Spleen (tissue), 11 donors: ENCODE data around the gene ZNF76. TPM values are rescaled to one million over a fixed set of nuclear protein-coding genes. Genes with fewer than 3 reads are reported as not detected.
"Not testable (repeated sequence)": the region's sequence is repeated elsewhere in the genome, so short reads cannot be mapped to it uniquely, and the experiment has no call there.

ENCODE experiments used
- DNase-seq: peaks from one replicate; pipeline ENCODE4 v3.0.0-alpha.2; 2020
- H3K27ac ChIP-seq, 8 donors: fragments of 200-600 bp; sonication (generic) in 7 of 8; 1 replicate in 4 of 8; 2 replicates in 4 of 8; pipeline versions ENCODE4 v1.5.0 to v1.8.0; 2016 to 2021; ENCODE audit warnings: inconsistent platforms in 4 of 8, mild to moderate bottlenecking in 4 of 8, moderate library complexity in 1 of 8
- H3K27me3 ChIP-seq, 7 donors: fragments of 200-600 bp; sonication (generic) in 6 of 7; replicated peaks in 1 of 7; 1 replicate in 4 of 7; 2 replicates in 3 of 7; pipeline versions ENCODE4 v1.5.0 to v1.8.0; 2016 to 2021; ENCODE audit warnings: inconsistent platforms in 3 of 7, mild to moderate bottlenecking in 1 of 7
- H3K36me3 ChIP-seq, 6 donors: fragments of 200-600 bp; sonication (generic) in 5 of 6; 1 replicate in 4 of 6; 2 replicates in 2 of 6; pipeline versions ENCODE4 v1.5.0 to v1.8.0; 2016 to 2021; ENCODE audit warnings: inconsistent platforms in 2 of 6
- H3K4me1 ChIP-seq, 6 donors: fragments of 200-600 bp; sonication (generic) in 5 of 6; 1 replicate in 3 of 6; 2 replicates in 3 of 6; pipeline versions ENCODE4 v1.5.0 to v1.8.0; 2016 to 2021; ENCODE audit warnings: inconsistent platforms in 3 of 6
- H3K4me3 ChIP-seq, 8 donors: fragments of 200-600 bp; sonication (generic) in 7 of 8; 1 replicate in 4 of 8; 2 replicates in 4 of 8; pipeline versions ENCODE4 v1.5.0 to v1.8.0; 2016 to 2021; ENCODE audit warnings: inconsistent platforms in 4 of 8, mild to moderate bottlenecking in 4 of 8, moderate library complexity in 2 of 8
- H3K9me3 ChIP-seq, 8 donors: fragments of 200-600 bp; sonication (generic) in 7 of 8; 1 replicate in 4 of 8; 2 replicates in 4 of 8; pipeline versions ENCODE4 v1.5.0 to v1.8.0; 2016 to 2021; ENCODE audit warnings: inconsistent platforms in 4 of 8
- CTCF ChIP-seq, 11 experiments: fragments of 200-600 bp in 7 of 11; fragments of 450-650 bp in 4 of 11; sonication (generic) in 4 of 11; IDR thresholded peaks in 8 of 11; conservative IDR thresholded peaks in 3 of 11; 1 replicate in 7 of 11; 2 replicates in 4 of 11; pipeline versions ENCODE4 v1.4.0 to v1.8.0; 2016 to 2021; ENCODE audit warnings: antibody characterized with exemption in 11 of 11, inconsistent platforms in 4 of 11, mild to moderate bottlenecking in 1 of 11
- POLR2A ChIP-seq, 3 donors: fragments of 450-650 bp; IDR thresholded peaks; one replicate each; pipeline ENCODE4 v1.5.1; 2017; ENCODE audit warnings: antibody characterized with exemption in 3 of 3, mild to moderate bottlenecking in 1 of 3
- POLR2AphosphoS5 ChIP-seq, 3 donors: sonication (generic); formaldehyde crosslinking; IDR thresholded peaks; one replicate each; pipeline ENCODE4 v1.5.1; 2017; ENCODE audit warnings: antibody characterized with exemption in 3 of 3
- WGBS, 5 donors: extraction: QIAGEN DNeasy Blood & Tissue Kit in 3 of 5; methylation state at CpG; one replicate each; pipeline versions ENCODE4 v1.1.5 to v1.1.7; 2013 to 2018; 5-methylcytosine and 5-hydroxymethylcytosine counted together
- intact Hi-C: fragments of 100-400 bp; cut with DNase I; formaldehyde crosslinking; loops from one replicate; pipeline ENCODE4 v1.15.0; 2023; ENCODE audit warnings: low total_unique reads
- polyA plus RNA-seq, 3 donors: library from polyadenylated mRNA; stranded (reverse); fragments of 200-250 nt; gene quantifications; one replicate each; pipeline ENCODE4 v1.2.1, GENCODE V29; 2013
- total RNA-seq, 7 donors: library from RNA; depleted of rRNA in 3 of 7; stranded (reverse); fragments of >200 nt in 3 of 7; fragmentation: NEBNext Ultra II Directional in 4 of 7; extraction: Animal tissue kit (Norgen Biotek cat#: 25700) in 4 of 7; gene quantifications; one replicate each; pipeline versions ENCODE4 v1.1.0 to v1.2.1, GENCODE V29; 2016 to 2021
- donor health status: healthy with polysubstance abuse.
- donor health status: DM: no; HTN: no; CAD: no; lungs with moderate emphysema.
- donor health status: DM: no; HTN: no; CAD: no.
- donor health status: Bipolar disorder and iron deficiency.
- donor health status: healthy.
- donor health status: DM: no; HTN: no; CAD: no.
- donor health status: DM: yes; HTN: yes; CAD: no.

The ZNF76 gene
- total and polyA plus RNA-seq, 10 donors = 25.6 to 80.0 (median 57.8) TPM

- 93 to 96% (median 95%) methylated on average over 15 of the region's 15 CpGs for WGBS, 5 donors
- H3K36me3 ChIP-seq = peaks cover 0 to 56% (median 3%) of the 10 kb centered on the region in 6 donors
- peaks cover 33 to 99% (median 65%) of the 10 kb centered on the region in 6 donors for H3K4me1 ChIP-seq
- H3K27me3 ChIP-seq, H3K4me3 ChIP-seq, H3K27ac ChIP-seq, H3K9me3 ChIP-seq, intact Hi-C loops: not testable (repeated sequence)
- TF ChIP-seq POLR2AphosphoS5 (IDR thresholded peaks at IDR 0.05) = peak in 1 of 3 donors; percentile 30
- DNase-seq = peak; percentile 25
Observed at GRCh38 chr6:35307138-35307537, 47.6 kb downstream of the ZNF76 start.

GRCh38 chr6:35308543-35308942, 49.0 kb downstream of the ZNF76 start:
- H3K9me3 ChIP-seq, H3K27me3 ChIP-seq, intact Hi-C loops, DNase-seq, H3K4me3 ChIP-seq: not testable (repeated sequence)
- Histone ChIP-seq H3K27ac (peak overlapping the region in 2 of 8 donors; percentile 89 to 92), H3K36me3 (peaks cover 0 to 69% (median 6%) of the 10 kb centered on the region in 6 donors), H3K4me1 (peaks cover 23 to 99% (median 65%) of the 10 kb centered on the region in 6 donors)
- 94 to 98% (median 96%) methylated on average over 2 of the region's 2 CpGs for WGBS, 5 donors

- Histone ChIP-seq H3K36me3 (peaks cover 0 to 64% (median 5%) of the 10 kb centered on the region in 6 donors), H3K9me3 (no peaks in the 10 kb centered on the region), H3K27ac (peak overlapping the region in 7 of 8 donors; percentile 41 to 92 (median 84)), H3K4me1 (peaks cover 25 to 99% (median 55%) of the 10 kb centered on the region in 6 donors), H3K4me3 (no peak overlapping the region), H3K27me3 (no peaks in the 10 kb centered on the region)
- intact Hi-C loops = no loop called here
- TF ChIP-seq POLR2A (IDR thresholded peaks at IDR 0.05) = no peak
- no peak for TF ChIP-seq POLR2AphosphoS5 (IDR thresholded peaks at IDR 0.05)
- TF ChIP-seq CTCF (IDR thresholded peaks at IDR 0.05 in 8 of 11, conservative IDR thresholded peaks at IDR 0.05 in 3 of 11) = no peak
- 89 to 96% (median 92%) methylated on average over 5 to 9 of the region's 9 CpGs for WGBS, 5 donors
- DNase-seq = peak; percentile 51
Observed at GRCh38 chr6:35309611-35310264, 50.2 kb downstream of the ZNF76 start.

GRCh38 chr6:35310265-35310831, 50.8 kb downstream of the ZNF76 start:
- intact Hi-C loops = no loop called here
- Histone ChIP-seq H3K36me3 (peaks cover 0 to 64% (median 4%) of the 10 kb centered on the region in 6 donors), H3K9me3 (no peaks in the 10 kb centered on the region), H3K27ac (peak overlapping the region; percentile 41 to 92 (median 84)), H3K4me3 (peak overlapping the region in 1 of 8 donors; percentile 57), H3K4me1 (peaks cover 25 to 99% (median 50%) of the 10 kb centered on the region in 6 donors), H3K27me3 (no peaks in the 10 kb centered on the region)
- WGBS, 5 donors = 45 to 74% (median 53%) methylated on average over 6 of the region's 6 CpGs
- TF ChIP-seq CTCF (IDR thresholded peaks at IDR 0.05 in 8 of 11, conservative IDR thresholded peaks at IDR 0.05 in 3 of 11) (no peak), POLR2AphosphoS5 (IDR thresholded peaks at IDR 0.05) (no peak), POLR2A (IDR thresholded peaks at IDR 0.05) (no peak)
- peak; percentile 72 for DNase-seq

GRCh38 chr6:35311390-35312075, 52.0 kb downstream of the ZNF76 start:
- Histone ChIP-seq H3K4me1 (peaks cover 25 to 91% (median 49%) of the 10 kb centered on the region in 6 donors), H3K27me3 (no peaks in the 10 kb centered on the region), H3K4me3 (peak overlapping the region in 6 of 8 donors; percentile 5 to 57 (median 8)), H3K27ac (peak overlapping the region; percentile 75 to 92 (median 84)), H3K36me3 (peaks cover 0 to 64% (median 6%) of the 10 kb centered on the region in 6 donors), H3K9me3 (no peaks in the 10 kb centered on the region)
- intact Hi-C loops = no loop called here
- peak in 1 of 3 donors; percentile 31 for TF ChIP-seq POLR2AphosphoS5 (IDR thresholded peaks at IDR 0.05)
- no peak for TF ChIP-seq CTCF (IDR thresholded peaks at IDR 0.05 in 8 of 11, conservative IDR thresholded peaks at IDR 0.05 in 3 of 11)
- WGBS, 5 donors = 10 to 24% (median 21%) methylated on average over 4 to 6 of the region's 6 CpGs
- DNase-seq = peak; percentile 92
